ENCODE results near the gene CYP2C19.

GRCh38 chr10:94878649-94879048, 116.2 kb downstream of the CYP2C19 start:
- TF ChIP-seq KLF1 (tag; IDR thresholded peaks at IDR 0.05) = no peak
- TF ChIP-seq ATF3 (IDR thresholded peaks at IDR 0.05) = no peak
- TF ChIP-seq ATF3 (CRISPR knock-in tag; conservative IDR thresholded peaks at IDR 0.05) = no peak
- no peak for TF ChIP-seq TAF1 (IDR thresholded peaks at IDR 0.05; ENCODE audit: control insufficient read depth, extremely low read depth, insufficient read depth, low read length, severe bottlenecking)
- no peak for TF ChIP-seq FOS (IDR thresholded peaks at IDR 0.05; ENCODE audit: extremely low read depth, insufficient read length)
- no peak for TF ChIP-seq LCOR (CRISPR knock-in tag; IDR thresholded peaks at IDR 0.05)
- no peak for TF ChIP-seq HDAC2 (IDR thresholded peaks at IDR 0.05)
- no peak for TF ChIP-seq FOXK2 (conservative IDR thresholded peaks at IDR 0.05 in 1 of 2, IDR thresholded peaks at IDR 0.05 in 1 of 2; ENCODE audit: low read depth in 2 of 2)
- TF ChIP-seq CTCF (IDR thresholded peaks at IDR 0.05 in 2 of 3, conservative IDR thresholded peaks at IDR 0.05 in 1 of 3; ENCODE audit: insufficient read depth in 2 of 3, low read depth in 1 of 3, low read length in 3 of 3) = no peak
- no peak for TF ChIP-seq REST (IDR thresholded peaks at IDR 0.05; ENCODE audit: borderline replicate concordance)
- no peak for TF ChIP-seq REST (CRISPR knock-in tag; IDR thresholded peaks at IDR 0.05; ENCODE audit: low read depth)
- TF ChIP-seq PTBP1 (IDR thresholded peaks at IDR 0.05; ENCODE audit: low read depth, low read length) = no peak
- TF ChIP-seq CREB5 (CRISPR knock-in tag; IDR thresholded peaks at IDR 0.05) = no peak
- TF ChIP-seq SETDB1 (IDR thresholded peaks at IDR 0.05; ENCODE audit: low read length) = no peak
- TF ChIP-seq GATA2 (CRISPR knock-in tag; IDR thresholded peaks at IDR 0.05) = no peak
- TF ChIP-seq ETV6 (IDR thresholded peaks at IDR 0.05; ENCODE audit: borderline replicate concordance in 1 of 2, low read depth in 2 of 2, low read length in 1 of 2) = no peak
- no peak for TF ChIP-seq ETV6 (CRISPR knock-in tag; IDR thresholded peaks at IDR 0.05; ENCODE audit: borderline replicate concordance)
